ENCODE data around the gene OR10H2. TPM values are rescaled to one million over a fixed set of nuclear protein-coding genes. Genes with fewer than 3 reads are reported as not detected.
"Not testable (repeated sequence)": the region's sequence is repeated elsewhere in the genome, so short reads cannot be mapped to it uniquely, and the experiment has no call there.

The OR10H2 gene
- not detected for total RNA-seq

- DNase-seq (ENCODE audit: low spot score in 2 of 2) = no peak
- FAIRE-seq = no peak
These were observed at the start of gene OR10H2 for GRCh38 chr19:15727724-15728123. Gene OR10H2 (plus strand): TSS chr19:15728024. CDS start chr19:15728044, 20 bp downstream.

GRCh38 chr19:15679089-15679488 is 48.7 kb upstream of the OR10H2 start:
- FAIRE-seq (no peak), DNase-seq (ENCODE audit: low spot score in 2 of 2) (no peak)

- not testable (repeated sequence) for FAIRE-seq; DNase-seq (ENCODE audit: low spot score in 2 of 2)
These were observed 48.0 kb upstream of the OR10H2 start for GRCh38 chr19:15679865-15680264.

- no peak for DNase-seq (ENCODE audit: low spot score in 2 of 2)
- no peak for FAIRE-seq
These were observed 47.1 kb upstream of the OR10H2 start for GRCh38 chr19:15680478-15681322.

- DNase-seq (ENCODE audit: low spot score in 2 of 2) (no peak), FAIRE-seq (no peak)
These were observed 44.4 kb upstream of the OR10H2 start for GRCh38 chr19:15683411-15683810.

- DNase-seq (ENCODE audit: low spot score in 2 of 2) (no peak), FAIRE-seq (no peak)
These were observed 43.0 kb upstream of the OR10H2 start for GRCh38 chr19:15684828-15685227.

GRCh38 chr19:15696654-15697194 is 31.1 kb upstream of the OR10H2 start:
- FAIRE-seq = no peak
- no peak for DNase-seq (ENCODE audit: low spot score in 2 of 2)

GRCh38 chr19:15701757-15702533 is 25.9 kb upstream of the OR10H2 start:
- FAIRE-seq (no peak), DNase-seq (ENCODE audit: low spot score in 2 of 2) (no peak)

- DNase-seq (ENCODE audit: low spot score in 2 of 2) (no peak), FAIRE-seq (no peak)
These were observed 25.3 kb upstream of the OR10H2 start for GRCh38 chr19:15702534-15702930.

GRCh38 chr19:15714638-15715037 is 13.2 kb upstream of the OR10H2 start:
- DNase-seq (ENCODE audit: low spot score in 2 of 2) (no peak), FAIRE-seq (no peak)

GRCh38 chr19:15715642-15716041 is 12.2 kb upstream of the OR10H2 start:
- DNase-seq (ENCODE audit: low spot score in 2 of 2) (no peak), FAIRE-seq (no peak)

- DNase-seq (ENCODE audit: low spot score in 2 of 2) (no peak), FAIRE-seq (no peak)
These were observed 10.0 kb upstream of the OR10H2 start for GRCh38 chr19:15717809-15718208.

GRCh38 chr19:15721268-15721667 is 6.6 kb upstream of the OR10H2 start:
- FAIRE-seq = no peak

GRCh38 chr19:15722956-15723355 is 4.9 kb upstream of the OR10H2 start:
- DNase-seq (ENCODE audit: low spot score in 2 of 2) (no peak), FAIRE-seq (no peak)

More at GRCh38 chr19:15721268-15721667, 6.6 kb upstream of the OR10H2 start:
- no peak for DNase-seq (ENCODE audit: low spot score in 2 of 2)

GRCh38 chr19:15730538-15730937 is 2.7 kb downstream of the OR10H2 start:
- DNase-seq (ENCODE audit: low spot score in 2 of 2) = no peak
- no peak for FAIRE-seq

- no peak for FAIRE-seq
- DNase-seq (ENCODE audit: low spot score in 2 of 2) = no peak
These were observed 4.6 kb downstream of the OR10H2 start for GRCh38 chr19:15732388-15732787.

GRCh38 chr19:15733895-15734294 is 6.1 kb downstream of the OR10H2 start:
- no peak for FAIRE-seq
- no peak for DNase-seq (ENCODE audit: low spot score in 2 of 2)

- no peak for FAIRE-seq
- no peak for DNase-seq (ENCODE audit: low spot score in 2 of 2)
These were observed 9.9 kb downstream of the OR10H2 start, which contains the start of gene OR10H3 for GRCh38 chr19:15737722-15738121. Gene OR10H3 (plus strand): TSS chr19:15737985. CDS start chr19:15741393, 3,408 bp downstream.

- no peak for FAIRE-seq
These were observed 13.0 kb downstream of the OR10H2 start for GRCh38 chr19:15740785-15741184.

GRCh38 chr19:15748239-15748638 is 20.4 kb downstream of the OR10H2 start:
- FAIRE-seq = no peak

More at GRCh38 chr19:15740785-15741184, 13.0 kb downstream of the OR10H2 start:
- no peak for DNase-seq (ENCODE audit: low spot score in 2 of 2)

GRCh38 chr19:15758379-15758778 is 30.6 kb downstream of the OR10H2 start:
- FAIRE-seq = no peak
- DNase-seq (ENCODE audit: low spot score in 2 of 2) = no peak

More at GRCh38 chr19:15748239-15748638, 20.4 kb downstream of the OR10H2 start:
- DNase-seq (ENCODE audit: low spot score in 2 of 2) = no peak

All from frontal cortex (tissue), 4 donors.